HFF-Myc (cell line): Measurements from ENCODE around the gene PDE4D.

Source experiments
- DNase-seq: peaks from one replicate; pipeline ENCODE4 v3.0.0-alpha.2; 2011; ENCODE audit warnings: low read depth; ENCODE audit errors: extremely low read depth
- H3K4me3 ChIP-seq: replicated peaks from 2 replicates; pipeline ENCODE4 v1.5.1; 2011; ENCODE audit warnings: low read depth, mild to moderate bottlenecking, control low read depth, low read length
- TF ChIP-seq, protein P1 (sequence below): IDR thresholded peaks from 2 replicates; pipeline ENCODE4 v1.5.1; 2012; ENCODE audit warnings: mild to moderate bottlenecking, low read depth, low read length, control low read depth; ENCODE audit errors: missing control alignments

PDE4D gene

DNA sequence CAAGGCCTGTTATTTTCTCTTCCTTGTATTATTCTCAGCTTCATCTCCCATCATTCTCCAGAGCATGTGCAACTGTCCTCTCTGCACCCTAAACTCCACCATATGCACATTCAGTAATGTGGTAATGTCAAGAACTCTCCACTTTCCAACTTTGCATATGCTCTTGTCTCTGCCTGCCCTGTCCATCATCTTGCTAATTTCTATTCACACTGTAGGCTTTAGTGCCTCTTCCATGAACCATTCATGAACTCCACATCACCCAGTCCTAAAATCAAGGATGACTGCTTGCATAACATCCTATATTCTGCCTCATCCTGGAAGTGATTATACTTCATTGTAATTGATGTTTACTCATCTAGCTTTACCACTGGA, 354.8 kb downstream of the PDE4D start:
- H3K4me3 ChIP-seq: no peak overlapping the region
- DNase-seq: no peak
- TF ChIP-seq, protein P1, sequence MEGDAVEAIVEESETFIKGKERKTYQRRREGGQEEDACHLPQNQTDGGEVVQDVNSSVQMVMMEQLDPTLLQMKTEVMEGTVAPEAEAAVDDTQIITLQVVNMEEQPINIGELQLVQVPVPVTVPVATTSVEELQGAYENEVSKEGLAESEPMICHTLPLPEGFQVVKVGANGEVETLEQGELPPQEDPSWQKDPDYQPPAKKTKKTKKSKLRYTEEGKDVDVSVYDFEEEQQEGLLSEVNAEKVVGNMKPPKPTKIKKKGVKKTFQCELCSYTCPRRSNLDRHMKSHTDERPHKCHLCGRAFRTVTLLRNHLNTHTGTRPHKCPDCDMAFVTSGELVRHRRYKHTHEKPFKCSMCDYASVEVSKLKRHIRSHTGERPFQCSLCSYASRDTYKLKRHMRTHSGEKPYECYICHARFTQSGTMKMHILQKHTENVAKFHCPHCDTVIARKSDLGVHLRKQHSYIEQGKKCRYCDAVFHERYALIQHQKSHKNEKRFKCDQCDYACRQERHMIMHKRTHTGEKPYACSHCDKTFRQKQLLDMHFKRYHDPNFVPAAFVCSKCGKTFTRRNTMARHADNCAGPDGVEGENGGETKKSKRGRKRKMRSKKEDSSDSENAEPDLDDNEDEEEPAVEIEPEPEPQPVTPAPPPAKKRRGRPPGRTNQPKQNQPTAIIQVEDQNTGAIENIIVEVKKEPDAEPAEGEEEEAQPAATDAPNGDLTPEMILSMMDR: no peak

DNA sequence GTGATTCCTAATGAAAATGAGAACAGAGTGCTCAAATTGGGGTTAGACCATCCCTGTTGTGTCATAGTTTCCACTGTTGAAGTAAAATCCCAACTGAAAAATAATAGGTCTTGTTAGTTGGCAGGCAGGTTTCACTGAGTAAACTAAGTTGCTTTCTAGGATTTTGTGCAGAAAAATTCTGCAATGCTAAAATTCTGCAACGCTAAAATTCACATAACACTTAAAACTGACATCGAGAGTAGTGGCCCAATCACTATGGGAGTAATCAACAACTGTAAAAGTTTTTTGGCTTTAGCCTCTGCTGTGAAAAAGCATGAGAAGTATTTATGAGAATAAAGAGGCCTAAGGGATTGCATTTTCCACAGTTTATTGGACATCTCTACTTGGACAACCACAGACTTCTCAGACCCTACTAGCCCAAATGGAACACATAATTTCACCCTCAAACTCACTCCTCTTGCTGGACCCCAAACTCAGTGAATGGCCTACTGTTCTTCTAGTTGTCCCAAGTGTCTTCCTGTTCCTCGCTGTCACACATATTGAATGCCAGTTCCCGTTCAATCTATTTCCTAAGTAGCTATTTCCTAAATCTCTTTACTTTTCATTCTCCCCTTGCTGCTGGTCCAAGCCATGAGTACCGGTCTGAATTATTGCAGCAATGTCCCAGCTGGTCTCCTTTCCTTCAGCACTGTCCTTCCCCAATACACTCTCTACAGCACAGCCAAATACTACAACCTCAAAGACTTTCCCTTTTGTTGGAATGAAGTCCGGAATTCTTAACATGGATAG, 355.4 kb downstream of the PDE4D start:
- DNase-seq: no peak
- TF ChIP-seq, protein P1: no peak
- no peak overlapping the region for H3K4me3 ChIP-seq

DNA sequence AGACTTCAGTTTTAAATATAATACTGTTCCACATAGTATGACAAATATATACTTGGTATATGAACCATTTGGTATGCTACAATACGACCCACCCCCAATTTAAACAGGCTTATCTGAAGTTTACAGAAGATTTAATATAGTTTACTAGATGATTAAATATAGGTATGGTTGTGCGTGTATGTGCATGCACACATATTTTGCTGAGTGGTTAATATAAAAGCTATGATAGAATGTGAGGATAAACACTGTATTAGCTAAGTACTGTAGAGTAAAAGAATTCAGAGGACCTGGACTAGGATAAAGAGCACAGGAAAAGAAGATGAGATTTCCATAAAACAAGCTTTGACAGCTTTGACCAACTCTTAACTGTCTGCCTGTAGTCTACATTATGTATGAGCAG, 356.7 kb downstream of the PDE4D start:
- H3K4me3 ChIP-seq: no peak overlapping the region
- TF ChIP-seq, protein P1: no peak
- DNase-seq: no peak

DNA sequence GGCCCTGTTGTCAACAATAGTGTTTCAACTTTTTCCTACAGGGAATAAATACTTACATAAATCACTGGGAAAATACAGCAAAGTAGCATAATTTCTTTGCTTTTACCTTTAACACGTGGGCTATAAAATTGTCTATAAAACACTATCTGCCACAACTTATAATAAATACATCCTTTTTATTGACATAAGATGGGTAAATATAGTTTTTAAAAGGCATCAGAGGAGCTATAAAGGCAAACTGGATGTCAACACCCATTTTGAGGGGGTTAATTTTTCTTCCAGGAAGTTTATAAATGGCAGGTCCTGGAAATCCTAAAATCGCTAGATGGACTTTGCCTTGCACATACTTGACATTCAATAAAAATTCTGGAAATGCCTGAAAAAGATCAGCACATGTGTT, 358.0 kb downstream of the PDE4D start:
- H3K4me3 ChIP-seq: no peak overlapping the region
- DNase-seq: no peak
- TF ChIP-seq, protein P1: no peak

DNA sequence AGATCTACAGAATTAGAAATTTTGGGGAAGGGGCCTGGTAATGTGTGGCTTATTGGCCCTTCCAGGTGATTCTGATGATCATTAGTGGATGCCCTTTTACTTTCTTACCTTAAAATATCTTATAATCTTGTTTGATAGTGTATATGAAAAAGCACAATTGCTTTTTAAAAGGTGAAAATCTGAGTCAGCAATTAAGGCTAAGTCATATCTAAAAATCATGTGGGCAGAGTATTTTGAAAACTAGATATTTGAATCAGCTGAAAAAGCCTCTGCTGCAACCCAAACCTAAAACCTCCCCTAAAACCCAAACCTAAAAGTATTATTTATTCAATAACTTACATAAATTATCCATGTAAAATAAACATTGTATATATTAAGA, 359.8 kb downstream of the PDE4D start:
- H3K4me3 ChIP-seq: no peak overlapping the region
- TF ChIP-seq, protein P1: no peak
- no peak for DNase-seq

DNA sequence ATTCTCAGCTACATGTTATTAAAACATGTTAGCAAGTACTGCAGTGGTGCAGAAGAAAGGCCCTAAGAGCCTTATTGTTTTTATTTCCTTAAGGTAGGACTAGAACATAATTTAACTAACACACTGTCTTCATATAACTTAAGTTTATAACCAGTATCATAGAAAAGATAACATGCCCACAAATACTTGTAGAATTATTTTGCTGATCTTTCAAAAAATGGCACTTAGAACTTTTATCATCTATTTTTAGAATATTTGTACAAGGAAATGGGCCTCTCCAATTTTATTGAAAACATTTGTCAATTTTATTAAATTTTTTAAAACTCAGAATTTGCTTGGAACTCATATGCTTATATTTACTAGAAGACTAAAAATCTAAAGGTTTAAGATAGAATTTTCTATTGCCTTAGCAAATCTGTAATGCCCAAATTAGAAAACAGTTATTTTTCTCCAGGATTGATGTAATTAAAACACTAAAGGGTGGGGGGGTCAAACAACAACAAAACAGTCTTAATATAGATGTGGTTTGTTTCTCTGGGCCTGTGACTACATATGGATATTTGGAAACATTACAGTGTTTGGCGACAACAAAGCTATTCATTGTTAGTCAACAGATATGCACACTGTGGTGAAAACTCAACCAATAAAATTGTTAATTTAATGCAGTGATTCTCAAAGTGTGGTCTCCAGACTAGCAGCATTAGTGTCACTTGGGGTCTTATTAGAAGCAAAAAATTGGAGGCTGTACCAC, 360.4 kb downstream of the PDE4D start:
- TF ChIP-seq, protein P1: no peak
- no peak for DNase-seq

DNA sequence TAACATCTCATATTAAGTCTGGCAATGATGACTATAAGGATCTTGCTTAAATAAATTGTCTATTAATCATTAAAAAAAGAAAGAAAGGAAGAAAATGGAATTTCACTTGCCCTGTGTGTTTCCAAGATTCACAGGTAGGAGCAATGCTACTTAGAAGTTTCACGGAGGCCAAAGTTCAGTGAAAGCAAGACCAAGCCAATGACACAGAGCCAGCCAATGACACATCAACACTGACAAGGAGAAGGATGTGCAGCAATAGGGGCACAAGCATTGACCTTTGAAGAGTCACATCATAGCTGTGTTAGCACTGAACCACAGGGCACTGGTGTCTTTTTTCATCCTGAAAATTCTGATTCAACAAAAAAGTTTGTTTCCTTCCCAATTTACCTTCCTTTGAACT, 364.3 kb downstream of the PDE4D start:
- DNase-seq: no peak
- TF ChIP-seq, protein P1: no peak
- no peak overlapping the region for H3K4me3 ChIP-seq

More for the DNA sequence above, 360.4 kb downstream of the PDE4D start:
- no peak overlapping the region for H3K4me3 ChIP-seq
